HepG2 (cell line): Measurements from ENCODE around the gene SNAP29. TPM values are rescaled to one million over a fixed set of nuclear protein-coding genes. Genes with fewer than 3 reads are reported as not detected.

Experiments used
- ASH2L ChIP-seq: fragments of 300-600, 200-600 bp; sonication (generic); IDR thresholded peaks from 2 replicates; pipeline ENCODE4 v1.7.0; 2017; ENCODE audit warnings: low read depth, mild to moderate bottlenecking, moderate library complexity, mixed read lengths, low read length; ENCODE audit not compliant: insufficient read length
- CHCHD3 ChIP-seq: sonication (generic); formaldehyde crosslinking; IDR thresholded peaks from 2 replicates; pipeline ENCODE4 v1.8.0; 2022; ENCODE audit warnings: mild to moderate bottlenecking, missing genetic modification reagents, moderate library complexity
- EED ChIP-seq: sonication (generic); formaldehyde crosslinking; IDR thresholded peaks from 2 replicates; pipeline ENCODE4 v1.5.0; 2020; ENCODE audit warnings: mild to moderate bottlenecking, missing genetic modification reagents
- GATAD2A ChIP-seq: IDR thresholded peaks from 2 replicates; pipeline ENCODE4 v1.6.1; 2016
- KLF16 ChIP-seq, 2 experiments: sonication (generic) in 1 of 2; formaldehyde crosslinking in 1 of 2; IDR thresholded peaks; 2 replicates each; pipeline versions ENCODE4 v1.6.1 to v1.8.0; 2016 to 2023; ENCODE audit warnings: missing genetic modification reagents in 2 of 2, missing compliant biosample characterization in 1 of 2
- NONO ChIP-seq, 2 experiments: fragments of 450-650 bp in 1 of 2; sonication (generic) in 1 of 2; formaldehyde crosslinking in 1 of 2; IDR thresholded peaks in 1 of 2; conservative IDR thresholded peaks in 1 of 2; 2 replicates each; pipeline versions ENCODE4 v1.6.1 to v1.8.0; 2017 to 2022; ENCODE audit warnings: mild to moderate bottlenecking in 1 of 2, missing genetic modification reagents in 1 of 2, moderate library complexity in 1 of 2
- PAWR ChIP-seq: sonication (generic); formaldehyde crosslinking; IDR thresholded peaks from 2 replicates; pipeline ENCODE4 v1.4.0; 2020; ENCODE audit warnings: missing genetic modification reagents, mild to moderate bottlenecking, borderline replicate concordance
- POGZ ChIP-seq: sonication (generic); formaldehyde crosslinking; IDR thresholded peaks from 2 replicates; pipeline ENCODE4 v1.4.0; 2020; ENCODE audit warnings: mild to moderate bottlenecking, missing genetic modification reagents
- SAP130 ChIP-seq: IDR thresholded peaks from 2 replicates; pipeline ENCODE4 v1.6.1; 2016; ENCODE audit warnings: low read depth
- SKI ChIP-seq: fragments of 450-650 bp; IDR thresholded peaks from one replicate; pipeline ENCODE4 v1.6.1; 2018; ENCODE audit warnings: mild to moderate bottlenecking; ENCODE audit not compliant: partially characterized antibody
- SP5 ChIP-seq: IDR thresholded peaks from 2 replicates; pipeline ENCODE4 v1.6.1; 2016; ENCODE audit warnings: low read depth, borderline replicate concordance
- SPEN ChIP-seq: sonication (generic); formaldehyde crosslinking; IDR thresholded peaks from 2 replicates; pipeline ENCODE4 v1.5.1; 2020; ENCODE audit warnings: low read depth, mild to moderate bottlenecking, missing genetic modification reagents
- TARDBP ChIP-seq: sonication (generic); formaldehyde crosslinking; IDR thresholded peaks from 2 replicates; pipeline ENCODE4 v1.8.0; 2022; ENCODE audit warnings: mild to moderate bottlenecking, missing genetic modification reagents
- ZBTB26 ChIP-seq: IDR thresholded peaks from 2 replicates; pipeline ENCODE4 v1.6.1; 2016; ENCODE audit warnings: missing compliant biosample characterization, missing genetic modification reagents, borderline replicate concordance
- ZFP1 ChIP-seq: IDR thresholded peaks from 2 replicates; pipeline ENCODE4 v1.6.1; 2016
- polyA plus RNA-seq, 8 experiments: library from polyadenylated mRNA; depleted of rRNA in 3 of 8; stranded (reverse) in 7 of 8; unstranded in 1 of 8; fragments of >200 nt; fragmentation: Illumina TruSeq in 4 of 8; extraction: Trizol in 4 of 8; gene quantifications; 2 replicates each; pipeline versions ENCODE4 v1.2.1 to v1.2.3, GENCODE V29; 2011 to 2016; ENCODE audit warnings: low read depth in 4 of 8, missing spikeins in 1 of 8, mixed read lengths in 1 of 8; ENCODE audit not compliant: insufficient read depth in 1 of 8
- total RNA-seq, 5 experiments: library from RNA; depleted of rRNA; stranded (reverse); fragments of >200 nt; fragmentation: Illumina TruSeq; extraction: Trizol; gene quantifications; 2 replicates each; pipeline ENCODE4 v1.2.3, GENCODE V29; 2016; ENCODE audit warnings: low read depth in 1 of 5
- TF ChIP-seq, protein P1 (sequence below): sonication (generic); formaldehyde crosslinking; IDR thresholded peaks from 2 replicates; pipeline ENCODE4 v1.5.0; 2020; ENCODE audit warnings: mild to moderate bottlenecking, missing genetic modification reagents
- TF ChIP-seq, protein P2 (sequence below): sonication (generic); formaldehyde crosslinking; IDR thresholded peaks from 2 replicates; pipeline ENCODE4 v1.4.0; 2020; ENCODE audit warnings: mild to moderate bottlenecking, missing genetic modification reagents
- TF ChIP-seq, protein P3 (sequence below): sonication (generic); formaldehyde crosslinking; IDR thresholded peaks from 2 replicates; pipeline ENCODE4 v1.4.0; 2020; ENCODE audit warnings: mild to moderate bottlenecking, missing genetic modification reagents
- TF ChIP-seq, protein P4 (sequence below): IDR thresholded peaks from 2 replicates; pipeline ENCODE4 v1.6.1; 2016

SNAP29 gene
- total and polyA plus RNA-seq, 2 of the 13 experiments (the other 11 are each of a cell fraction or from before 2014, with no cell fraction given), result 12.3 to 30.7 TPM

DNA sequence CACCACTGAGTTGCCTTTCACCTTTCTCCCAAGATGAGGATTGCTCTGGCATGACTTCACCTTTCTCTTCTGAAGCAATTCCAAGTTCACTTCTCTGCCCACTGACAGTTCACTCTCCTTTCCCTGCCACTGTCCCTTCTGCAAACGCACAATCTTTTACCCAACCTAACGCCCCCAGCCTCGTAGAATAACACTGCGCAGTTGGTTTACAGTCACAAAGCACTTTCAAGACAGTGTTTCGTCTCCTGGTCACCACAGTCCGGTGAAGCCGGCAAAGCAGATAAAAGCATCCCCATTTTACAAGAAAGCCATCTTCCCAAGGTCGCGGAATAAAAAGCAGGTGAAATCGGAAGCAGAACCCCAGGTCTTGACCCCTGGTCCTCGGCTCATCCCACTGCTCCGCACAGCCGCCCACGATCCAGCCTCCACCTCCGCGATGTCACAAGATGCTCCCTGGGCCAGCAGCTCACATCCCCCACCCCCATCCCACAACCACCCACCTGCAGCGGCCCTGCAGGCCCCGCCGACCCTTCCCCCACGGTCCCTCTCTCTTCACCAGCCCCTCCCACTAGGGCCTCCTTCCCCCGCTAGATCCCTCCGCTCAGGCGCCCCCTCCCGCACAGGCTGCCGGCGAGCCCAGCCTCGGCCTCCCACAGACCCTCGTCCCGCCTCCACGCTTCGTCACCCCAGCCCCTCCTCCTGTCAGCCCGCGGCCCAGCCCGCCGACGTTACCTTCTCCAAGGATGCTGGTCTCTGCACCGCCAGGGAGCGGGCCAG lies 781 bp upstream of the SNAP29 start (continued):
- TF ChIP-seq, protein P1, sequence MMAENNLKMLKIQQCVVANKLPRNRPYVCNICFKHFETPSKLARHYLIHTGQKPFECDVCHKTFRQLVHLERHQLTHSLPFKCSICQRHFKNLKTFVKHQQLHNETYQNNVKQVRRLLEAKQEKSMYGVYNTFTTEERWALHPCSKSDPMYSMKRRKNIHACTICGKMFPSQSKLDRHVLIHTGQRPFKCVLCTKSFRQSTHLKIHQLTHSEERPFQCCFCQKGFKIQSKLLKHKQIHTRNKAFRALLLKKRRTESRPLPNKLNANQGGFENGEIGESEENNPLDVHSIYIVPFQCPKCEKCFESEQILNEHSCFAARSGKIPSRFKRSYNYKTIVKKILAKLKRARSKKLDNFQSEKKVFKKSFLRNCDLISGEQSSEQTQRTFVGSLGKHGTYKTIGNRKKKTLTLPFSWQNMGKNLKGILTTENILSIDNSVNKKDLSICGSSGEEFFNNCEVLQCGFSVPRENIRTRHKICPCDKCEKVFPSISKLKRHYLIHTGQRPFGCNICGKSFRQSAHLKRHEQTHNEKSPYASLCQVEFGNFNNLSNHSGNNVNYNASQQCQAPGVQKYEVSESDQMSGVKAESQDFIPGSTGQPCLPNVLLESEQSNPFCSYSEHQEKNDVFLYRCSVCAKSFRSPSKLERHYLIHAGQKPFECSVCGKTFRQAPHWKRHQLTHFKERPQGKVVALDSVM (CRISPR knock-in tag), result peak; percentile 35; the same call in 1 of the 2 replicates
- TF ChIP-seq ASH2L (peak; percentile 57), PAWR (no peak), CHCHD3 (CRISPR knock-in tag) (no peak), GATAD2A (0 out of 2 replicates have a peak, but pooled peaks have one; percentile 6), SKI (no peak), ZFP1 (no peak), SPEN (CRISPR knock-in tag) (no peak), SP5 (CRISPR knock-in tag) (no peak), POGZ (CRISPR knock-in tag) (peak; percentile 33; the same call in 1 of the 2 replicates), EED (peak; percentile 20; the same call in 1 of the 2 replicates), TARDBP (CRISPR knock-in tag) (no peak; the same call in 1 of the 2 replicates), KLF16 (CRISPR knock-in tag; IDR thresholded peaks at IDR 0.05) (peak in 1 of 2 experiments; percentile 30; a peak in 1 of 4 replicates), ZBTB26 (CRISPR knock-in tag) (0 out of 2 replicates have a peak, but pooled peaks have one; percentile 37), NONO (IDR thresholded peaks at IDR 0.05) (no peak), NONO (CRISPR knock-in tag; conservative IDR thresholded peaks at IDR 0.05) (peak; percentile 87), SAP130 (CRISPR knock-in tag) (peak; percentile 4; the same call in 1 of the 2 replicates)
- TF ChIP-seq, protein P2, sequence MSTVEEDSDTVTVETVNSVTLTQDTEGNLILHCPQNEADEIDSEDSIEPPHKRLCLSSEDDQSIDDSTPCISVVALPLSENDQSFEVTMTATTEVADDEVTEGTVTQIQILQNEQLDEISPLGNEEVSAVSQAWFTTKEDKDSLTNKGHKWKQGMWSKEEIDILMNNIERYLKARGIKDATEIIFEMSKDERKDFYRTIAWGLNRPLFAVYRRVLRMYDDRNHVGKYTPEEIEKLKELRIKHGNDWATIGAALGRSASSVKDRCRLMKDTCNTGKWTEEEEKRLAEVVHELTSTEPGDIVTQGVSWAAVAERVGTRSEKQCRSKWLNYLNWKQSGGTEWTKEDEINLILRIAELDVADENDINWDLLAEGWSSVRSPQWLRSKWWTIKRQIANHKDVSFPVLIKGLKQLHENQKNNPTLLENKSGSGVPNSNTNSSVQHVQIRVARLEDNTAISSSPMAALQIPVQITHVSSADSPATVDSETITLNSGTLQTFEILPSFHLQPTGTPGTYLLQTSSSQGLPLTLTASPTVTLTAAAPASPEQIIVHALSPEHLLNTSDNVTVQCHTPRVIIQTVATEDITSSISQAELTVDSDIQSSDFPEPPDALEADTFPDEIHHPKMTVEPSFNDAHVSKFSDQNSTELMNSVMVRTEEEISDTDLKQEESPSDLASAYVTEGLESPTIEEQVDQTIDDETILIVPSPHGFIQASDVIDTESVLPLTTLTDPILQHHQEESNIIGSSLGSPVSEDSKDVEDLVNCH (CRISPR knock-in tag), result no peak
- TF ChIP-seq, protein P3, sequence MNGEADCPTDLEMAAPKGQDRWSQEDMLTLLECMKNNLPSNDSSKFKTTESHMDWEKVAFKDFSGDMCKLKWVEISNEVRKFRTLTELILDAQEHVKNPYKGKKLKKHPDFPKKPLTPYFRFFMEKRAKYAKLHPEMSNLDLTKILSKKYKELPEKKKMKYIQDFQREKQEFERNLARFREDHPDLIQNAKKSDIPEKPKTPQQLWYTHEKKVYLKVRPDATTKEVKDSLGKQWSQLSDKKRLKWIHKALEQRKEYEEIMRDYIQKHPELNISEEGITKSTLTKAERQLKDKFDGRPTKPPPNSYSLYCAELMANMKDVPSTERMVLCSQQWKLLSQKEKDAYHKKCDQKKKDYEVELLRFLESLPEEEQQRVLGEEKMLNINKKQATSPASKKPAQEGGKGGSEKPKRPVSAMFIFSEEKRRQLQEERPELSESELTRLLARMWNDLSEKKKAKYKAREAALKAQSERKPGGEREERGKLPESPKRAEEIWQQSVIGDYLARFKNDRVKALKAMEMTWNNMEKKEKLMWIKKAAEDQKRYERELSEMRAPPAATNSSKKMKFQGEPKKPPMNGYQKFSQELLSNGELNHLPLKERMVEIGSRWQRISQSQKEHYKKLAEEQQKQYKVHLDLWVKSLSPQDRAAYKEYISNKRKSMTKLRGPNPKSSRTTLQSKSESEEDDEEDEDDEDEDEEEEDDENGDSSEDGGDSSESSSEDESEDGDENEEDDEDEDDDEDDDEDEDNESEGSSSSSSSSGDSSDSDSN (CRISPR knock-in tag), result no peak; the same call in 1 of the 2 replicates
- TF ChIP-seq, protein P4, sequence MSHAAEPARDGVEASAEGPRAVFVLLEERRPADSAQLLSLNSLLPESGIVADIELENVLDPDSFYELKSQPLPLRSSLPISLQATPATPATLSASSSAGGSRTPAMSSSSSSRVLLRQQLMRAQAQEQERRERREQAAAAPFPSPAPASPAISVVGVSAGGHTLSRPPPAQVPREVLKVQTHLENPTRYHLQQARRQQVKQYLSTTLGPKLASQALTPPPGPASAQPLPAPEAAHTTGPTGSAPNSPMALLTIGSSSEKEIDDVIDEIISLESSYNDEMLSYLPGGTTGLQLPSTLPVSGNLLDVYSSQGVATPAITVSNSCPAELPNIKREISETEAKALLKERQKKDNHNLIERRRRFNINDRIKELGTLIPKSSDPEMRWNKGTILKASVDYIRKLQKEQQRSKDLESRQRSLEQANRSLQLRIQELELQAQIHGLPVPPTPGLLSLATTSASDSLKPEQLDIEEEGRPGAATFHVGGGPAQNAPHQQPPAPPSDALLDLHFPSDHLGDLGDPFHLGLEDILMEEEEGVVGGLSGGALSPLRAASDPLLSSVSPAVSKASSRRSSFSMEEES (CRISPR knock-in tag), result no peak
